OCI-LY1 (cell line): Measurements from ENCODE around the gene ASIC3.
A peak's percentile ranks its signal among the peaks of the same experiment; 100 is the strongest.

Experiments
- H2AFZ ChIP-seq: fragments of 200-600 bp; sonication (generic), shearing (Covaris generic); 2 replicates; pipeline ENCODE4 v1.6.0; 2014; ENCODE audit warnings: antibody characterized with exemption, mild to moderate bottlenecking, low read length
- H3F3A ChIP-seq: fragments of 200-600 bp; sonication (generic), shearing (Covaris generic); 2 replicates; pipeline ENCODE4 v1.6.0; 2014; ENCODE audit warnings: mild to moderate bottlenecking, antibody characterized with exemption, low read length, moderate library complexity; ENCODE audit not compliant: insufficient read depth
- H3K27ac ChIP-seq: fragments of 200-600 bp; sonication (generic); 2 replicates; pipeline ENCODE4 v1.5.1; 2014; ENCODE audit warnings: low read length, mixed run types, mild to moderate bottlenecking, low read depth; ENCODE audit not compliant: poor library complexity, severe bottlenecking
- H3K27me3 ChIP-seq: fragments of 200-600 bp; sonication (generic); 2 replicates; pipeline ENCODE4 v1.6.0; 2014; ENCODE audit warnings: antibody characterized with exemption, mild to moderate bottlenecking, low read length, moderate library complexity; ENCODE audit not compliant: insufficient read depth
- H3K36me3 ChIP-seq: fragments of 200-600 bp; sonication (generic); 2 replicates; pipeline ENCODE4 v1.6.1; 2014; ENCODE audit warnings: mild to moderate bottlenecking, antibody characterized with exemption, low read length, moderate library complexity, mixed read lengths; ENCODE audit not compliant: insufficient read depth
- H3K4me1 ChIP-seq: fragments of 200-600 bp; sonication (generic); 2 replicates; pipeline ENCODE4 v1.5.1; 2014; ENCODE audit warnings: mild to moderate bottlenecking, low read length, moderate library complexity; ENCODE audit not compliant: insufficient read depth, severe bottlenecking
- H3K4me2 ChIP-seq: fragments of 200-600 bp; sonication (generic), shearing (Covaris generic); 2 replicates; pipeline ENCODE4 v1.6.1; 2014; ENCODE audit warnings: low read length
- H3K4me3 ChIP-seq: fragments of 200-600 bp; sonication (generic); 2 replicates; pipeline ENCODE4 v1.5.1; 2014; ENCODE audit warnings: low read length, low read depth, mild to moderate bottlenecking, mixed read lengths; ENCODE audit not compliant: poor library complexity, severe bottlenecking
- H3K79me2 ChIP-seq: fragments of 200-600 bp; shearing (Covaris generic); 2 replicates; pipeline ENCODE4 v1.6.1; 2016; ENCODE audit warnings: mixed run types, low read length, mixed read lengths; ENCODE audit not compliant: insufficient read depth
- H3K9ac ChIP-seq: fragments of 200-600 bp; sonication (generic), shearing (Covaris generic); 2 replicates; pipeline ENCODE4 v1.6.1; 2014; ENCODE audit warnings: mild to moderate bottlenecking, low read length, mixed read lengths
- H3K9me2 ChIP-seq: fragments of 200-600 bp; sonication (generic), shearing (Covaris generic); 2 replicates; pipeline ENCODE4 v1.6.1; 2014; ENCODE audit warnings: low read depth, mild to moderate bottlenecking, low read length, mixed read lengths
- H3K9me3 ChIP-seq: fragments of 200-600 bp; shearing (Covaris generic); 2 replicates; pipeline ENCODE4 v1.6.1; 2014; ENCODE audit warnings: low read length, mixed read lengths
- H4K20me1 ChIP-seq: fragments of 200-600 bp; sonication (generic), shearing (Covaris generic); 2 replicates; pipeline ENCODE4 v1.6.0; 2016; ENCODE audit warnings: mild to moderate bottlenecking, low read length; ENCODE audit not compliant: insufficient read depth
- CTCF ChIP-seq: fragments of 200-600 bp; sonication (generic), shearing (Covaris generic); IDR thresholded peaks from 2 replicates; pipeline ENCODE4 v1.5.1; 2017; ENCODE audit warnings: mild to moderate bottlenecking, antibody characterized with exemption, low read length, moderate library complexity, mixed read lengths
- EZH2 ChIP-seq: fragments of 200-600 bp; sonication (generic), shearing (Covaris generic); IDR thresholded peaks from 2 replicates; pipeline ENCODE4 v1.8.0; 2017; ENCODE audit warnings: borderline replicate concordance, mixed run types, mild to moderate bottlenecking, antibody characterized with exemption, low read length, moderate library complexity, mixed read lengths

The ASIC3 gene

GRCh38 chr7:151075662-151075971 is 27.3 kb downstream of the ASIC3 start:
- no peak for TF ChIP-seq CTCF
- no peak for TF ChIP-seq EZH2
- Histone ChIP-seq H3K27me3 (no peaks in the 10 kb centered on the region), H3K9me2 (no peaks in the 10 kb centered on the region), H3K9ac (no peak overlapping the region), H3K4me1 (peaks cover 21% of the 10 kb centered on the region), H3K79me2 (no peaks in the 10 kb centered on the region), H3F3A (peaks cover 4% of the 10 kb centered on the region; the same call in 1 of the 2 replicates), H4K20me1 (no peaks in the 10 kb centered on the region), H3K9me3 (no peaks in the 10 kb centered on the region), H2AFZ (no peak overlapping the region), H3K27ac (no peak overlapping the region), H3K4me3 (no peak overlapping the region), H3K36me3 (peaks cover 64% of the 10 kb centered on the region), H3K4me2 (no peak overlapping the region)

- no peak overlapping the region for H3K4me3 ChIP-seq
- H3K4me2 ChIP-seq = no peak overlapping the region
- no peaks in the 10 kb centered on the region for H3K9me2 ChIP-seq
- no peak overlapping the region for H3K9ac ChIP-seq
- H3K27me3 ChIP-seq = no peaks in the 10 kb centered on the region
- peaks cover 4% of the 10 kb centered on the region; the same call in 1 of the 2 replicates for H3F3A ChIP-seq
- no peak overlapping the region for H2AFZ ChIP-seq
- H4K20me1 ChIP-seq = no peaks in the 10 kb centered on the region
- no peaks in the 10 kb centered on the region for H3K79me2 ChIP-seq
- no peak overlapping the region for H3K27ac ChIP-seq
- TF ChIP-seq CTCF = no peak
- no peak for TF ChIP-seq EZH2
- peaks cover 60% of the 10 kb centered on the region for H3K36me3 ChIP-seq
- H3K4me1 ChIP-seq = peaks cover 23% of the 10 kb centered on the region
- no peaks in the 10 kb centered on the region for H3K9me3 ChIP-seq
Observed at GRCh38 chr7:151075978-151076426, 27.7 kb downstream of the ASIC3 start.

GRCh38 chr7:151076863-151077704 is 28.8 kb downstream of the ASIC3 start:
- Histone ChIP-seq H3K9ac (no peak overlapping the region), H2AFZ (no peak overlapping the region), H3K79me2 (no peaks in the 10 kb centered on the region), H3K27ac (no peak overlapping the region), H4K20me1 (no peaks in the 10 kb centered on the region), H3K4me3 (no peak overlapping the region), H3K27me3 (no peaks in the 10 kb centered on the region), H3F3A (peaks cover 4% of the 10 kb centered on the region; the same call in 1 of the 2 replicates), H3K9me3 (no peaks in the 10 kb centered on the region), H3K4me2 (no peak overlapping the region), H3K9me2 (no peaks in the 10 kb centered on the region), H3K4me1 (peaks cover 34% of the 10 kb centered on the region), H3K36me3 (peaks cover 49% of the 10 kb centered on the region)
- TF ChIP-seq CTCF (peak; percentile 24; the same call in 1 of the 2 replicates), EZH2 (no peak)
